GM21717 (cell line): Measurements from ENCODE around the gene HAP1.
"Not testable (repeated sequence)": the region's sequence is repeated elsewhere in the genome, so short reads cannot be mapped to it uniquely, and the experiment has no call there.

ENCODE experiments used
- ATAC-seq: cut with Tn5 transposase; IDR thresholded peaks from one replicate; pipeline ENCODE4 v1.9.1; 2021; ENCODE audit warnings: mild to moderate bottlenecking, moderate library complexity; ENCODE audit not compliant: unreplicated experiment

HAP1 gene, protein sequence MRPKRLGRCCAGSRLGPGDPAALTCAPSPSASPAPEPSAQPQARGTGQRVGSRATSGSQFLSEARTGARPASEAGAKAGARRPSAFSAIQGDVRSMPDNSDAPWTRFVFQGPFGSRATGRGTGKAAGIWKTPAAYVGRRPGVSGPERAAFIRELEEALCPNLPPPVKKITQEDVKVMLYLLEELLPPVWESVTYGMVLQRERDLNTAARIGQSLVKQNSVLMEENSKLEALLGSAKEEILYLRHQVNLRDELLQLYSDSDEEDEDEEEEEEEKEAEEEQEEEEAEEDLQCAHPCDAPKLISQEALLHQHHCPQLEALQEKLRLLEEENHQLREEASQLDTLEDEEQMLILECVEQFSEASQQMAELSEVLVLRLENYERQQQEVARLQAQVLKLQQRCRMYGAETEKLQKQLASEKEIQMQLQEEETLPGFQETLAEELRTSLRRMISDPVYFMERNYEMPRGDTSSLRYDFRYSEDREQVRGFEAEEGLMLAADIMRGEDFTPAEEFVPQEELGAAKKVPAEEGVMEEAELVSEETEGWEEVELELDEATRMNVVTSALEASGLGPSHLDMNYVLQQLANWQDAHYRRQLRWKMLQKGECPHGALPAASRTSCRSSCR

DNA sequence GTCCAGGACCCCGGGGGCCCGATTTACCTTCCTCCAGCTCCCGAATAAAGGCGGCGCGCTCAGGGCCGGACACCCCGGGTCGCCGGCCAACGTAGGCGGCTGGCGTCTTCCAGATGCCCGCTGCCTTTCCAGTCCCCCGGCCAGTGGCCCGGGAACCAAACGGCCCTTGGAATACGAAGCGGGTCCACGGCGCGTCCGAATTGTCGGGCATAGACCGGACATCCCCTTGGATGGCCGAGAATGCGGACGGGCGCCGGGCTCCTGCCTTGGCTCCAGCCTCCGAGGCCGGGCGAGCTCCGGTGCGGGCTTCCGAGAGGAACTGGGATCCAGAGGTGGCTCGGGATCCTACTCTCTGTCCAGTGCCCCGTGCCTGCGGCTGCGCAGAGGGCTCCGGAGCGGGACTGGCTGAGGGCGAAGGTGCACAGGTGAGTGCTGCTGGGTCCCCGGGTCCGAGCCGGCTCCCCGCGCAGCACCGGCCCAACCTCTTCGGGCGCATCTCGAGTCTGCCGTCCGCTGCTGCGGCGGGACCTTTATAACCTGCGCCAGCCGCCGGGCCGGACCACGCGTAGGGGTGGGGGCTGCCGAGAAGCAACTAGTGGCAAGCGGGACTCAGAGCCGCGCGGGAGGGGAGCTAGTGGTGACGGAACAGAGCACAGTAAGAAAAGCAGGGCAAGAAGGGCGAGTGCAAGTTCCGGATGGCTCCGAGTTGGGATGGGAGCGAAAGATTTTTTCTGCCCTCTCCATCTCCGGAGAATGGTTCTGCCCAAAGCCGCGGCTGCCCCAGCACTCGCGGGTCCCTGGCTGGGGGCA is at the start of gene HAP1:
HAP1 (minus strand) TSS at position 505 of the 810 bp plus-strand sequence; CDS start at position 496, 9 bp downstream.
- ATAC-seq: no peak

DNA sequence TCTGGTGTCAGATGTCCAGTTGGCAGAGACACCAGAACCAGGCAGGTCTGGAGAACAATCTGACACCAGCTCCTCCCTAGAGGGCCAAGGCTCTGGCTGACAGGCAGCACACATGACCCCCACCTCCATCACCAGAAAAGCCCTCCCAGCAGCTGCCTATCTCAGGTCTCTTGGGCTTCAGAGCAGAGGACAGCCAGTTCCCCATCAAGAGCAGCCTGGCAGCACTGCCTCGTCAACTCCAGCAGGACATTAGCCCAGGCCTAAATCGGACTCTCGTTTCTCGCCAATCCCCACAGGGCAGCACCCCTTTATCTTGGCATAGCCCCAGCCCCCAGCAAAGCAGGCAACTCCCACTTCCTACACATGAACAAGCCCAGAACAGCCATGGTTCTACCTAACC is 47.7 kb upstream of the HAP1 start:
- ATAC-seq: no peak

GRCh38 chr17:41781404-41782110 is 47.1 kb upstream of the HAP1 start:
- no peak for ATAC-seq

DNA sequence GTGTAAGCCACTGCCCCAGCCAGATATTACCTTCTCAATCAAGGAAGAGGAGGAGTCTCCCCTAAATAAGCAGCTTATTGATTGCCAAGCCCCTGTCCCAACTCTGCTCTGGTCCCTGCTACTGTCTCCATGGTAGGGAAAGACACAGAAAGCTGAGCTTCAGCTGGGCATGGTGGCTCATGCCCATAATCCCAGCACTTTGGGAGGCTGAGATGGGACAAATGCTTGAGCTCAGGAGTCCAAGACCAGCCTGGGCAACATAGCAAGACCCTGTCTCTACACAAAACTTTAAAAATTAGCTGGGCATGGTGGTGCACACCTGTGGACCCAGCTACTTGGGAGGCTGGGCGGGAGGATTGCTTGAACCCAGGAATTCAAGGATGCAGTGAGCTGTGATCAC is 45.5 kb upstream of the HAP1 start:
- ATAC-seq: no peak

DNA sequence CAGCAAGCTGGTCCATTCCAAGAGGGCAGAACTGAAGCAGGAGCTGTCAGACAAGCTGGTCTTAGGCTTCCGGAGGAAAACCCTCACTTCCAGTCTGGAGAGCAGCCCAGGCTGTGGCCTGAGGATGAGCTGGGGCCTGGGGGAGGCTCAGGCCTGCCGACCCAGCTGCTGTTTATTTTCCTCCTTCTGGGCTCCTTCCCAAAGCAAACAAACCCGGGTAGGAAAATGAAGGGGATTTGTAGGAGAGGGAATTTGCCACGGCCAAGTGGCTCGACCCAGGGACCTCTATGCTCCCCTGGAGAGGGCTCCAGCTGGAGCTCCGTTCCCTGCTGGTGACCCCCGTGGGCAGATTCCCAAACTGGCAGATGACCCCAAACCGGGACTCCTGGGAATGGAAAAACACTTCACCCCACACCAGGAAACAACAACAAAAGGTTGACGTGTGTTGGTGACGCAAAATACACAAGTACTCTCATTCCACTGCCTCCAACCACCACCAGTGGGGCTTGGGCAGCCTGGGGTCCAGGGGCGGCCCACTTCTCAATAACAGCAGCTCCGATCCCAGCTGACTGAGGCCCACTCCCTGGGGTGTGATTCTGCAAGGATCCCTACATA is 43.2 kb upstream of the HAP1 start:
- no peak for ATAC-seq

DNA sequence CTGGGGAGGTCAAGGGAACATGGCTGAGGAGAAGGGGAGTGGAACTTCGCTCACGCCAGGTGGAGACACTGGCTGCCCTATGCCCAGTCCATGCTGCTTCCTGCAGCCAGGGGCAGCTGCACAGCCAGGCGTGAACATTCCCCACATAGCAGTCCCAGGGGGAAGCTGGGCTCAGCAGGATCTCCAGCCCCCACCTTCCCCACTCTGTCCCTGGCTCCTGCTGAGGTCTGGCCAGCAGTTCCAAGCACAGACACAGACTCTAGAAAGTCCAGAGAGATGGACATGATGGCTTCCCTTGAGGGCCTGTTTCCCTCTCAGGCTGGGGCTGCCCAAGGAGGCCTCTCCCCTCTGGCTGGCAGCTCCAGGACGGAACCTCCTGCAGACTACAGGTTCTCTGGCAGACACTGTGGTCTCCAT is 42.7 kb upstream of the HAP1 start:
- ATAC-seq: no peak

- not testable (repeated sequence) for ATAC-seq
Measured at GRCh38 chr17:41776262-41776900, 41.9 kb upstream of the HAP1 start.

- no peak for ATAC-seq
Measured at GRCh38 chr17:41775394-41776226, 41.2 kb upstream of the HAP1 start.

- ATAC-seq: no peak
Measured at GRCh38 chr17:41773731-41774193, 39.3 kb upstream of the HAP1 start.

GRCh38 chr17:41773190-41773588 is 38.7 kb upstream of the HAP1 start:
- no peak for ATAC-seq

- ATAC-seq: no peak
Measured at GRCh38 chr17:41772586-41773189, 38.2 kb upstream of the HAP1 start.

DNA sequence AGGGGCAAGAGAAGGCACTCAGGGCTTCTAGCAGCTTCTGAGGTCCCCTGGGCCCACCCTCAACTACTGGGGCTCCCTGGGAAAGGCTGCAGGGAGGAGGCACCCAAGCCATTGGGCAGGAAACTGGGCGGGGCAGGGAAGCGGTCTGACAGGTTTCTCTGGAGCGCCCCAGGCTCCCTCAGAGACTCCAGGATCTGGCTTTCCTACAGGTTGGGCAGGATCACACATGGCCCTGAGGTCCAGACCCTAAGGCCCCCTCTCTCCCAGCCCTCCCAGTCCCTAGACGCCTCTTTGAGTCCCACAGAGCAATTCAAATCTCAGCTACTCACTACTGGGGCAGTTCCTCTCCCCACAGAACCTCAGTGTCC is 37.8 kb upstream of the HAP1 start:
- no peak for ATAC-seq

DNA sequence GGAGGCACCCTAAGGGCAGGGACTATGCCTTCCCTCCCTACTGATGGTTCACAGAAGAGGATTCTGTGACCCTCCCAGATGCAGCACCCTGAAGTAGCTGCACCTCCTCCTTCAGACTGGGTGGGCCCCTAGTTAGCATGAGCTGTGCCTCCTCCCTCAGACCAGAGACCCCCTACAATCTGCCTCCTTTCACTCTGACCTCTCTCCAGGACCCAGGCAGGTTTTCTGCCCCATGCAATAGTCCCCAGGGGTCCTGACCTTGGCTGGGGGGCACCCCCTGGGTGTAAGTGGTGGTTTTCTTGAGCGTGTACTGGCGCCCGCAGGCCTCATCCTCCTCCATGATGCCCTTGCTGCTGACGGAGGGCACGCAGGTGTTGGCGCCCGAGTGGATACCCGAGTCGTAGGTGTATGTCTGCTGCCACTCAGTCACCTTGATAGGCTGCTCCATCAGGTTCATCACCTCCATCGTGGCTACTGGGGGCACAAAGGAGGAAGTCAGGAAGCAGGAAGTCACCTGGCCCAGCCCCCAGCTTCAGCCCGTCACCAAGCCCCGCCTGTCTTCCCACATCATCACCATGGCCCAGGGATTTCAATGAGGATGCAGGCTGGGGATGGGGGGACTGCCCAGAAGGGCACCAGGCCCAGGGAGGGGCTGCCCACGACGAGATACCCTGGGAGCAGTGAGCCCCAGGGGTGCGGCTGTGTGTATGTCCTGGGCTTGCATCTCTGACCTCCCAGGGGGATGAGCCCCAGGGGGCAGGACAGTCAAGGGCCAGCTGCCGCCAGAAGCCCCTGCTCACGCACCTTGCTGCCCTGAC is 37.2 kb upstream of the HAP1 start:
- no peak for ATAC-seq

DNA sequence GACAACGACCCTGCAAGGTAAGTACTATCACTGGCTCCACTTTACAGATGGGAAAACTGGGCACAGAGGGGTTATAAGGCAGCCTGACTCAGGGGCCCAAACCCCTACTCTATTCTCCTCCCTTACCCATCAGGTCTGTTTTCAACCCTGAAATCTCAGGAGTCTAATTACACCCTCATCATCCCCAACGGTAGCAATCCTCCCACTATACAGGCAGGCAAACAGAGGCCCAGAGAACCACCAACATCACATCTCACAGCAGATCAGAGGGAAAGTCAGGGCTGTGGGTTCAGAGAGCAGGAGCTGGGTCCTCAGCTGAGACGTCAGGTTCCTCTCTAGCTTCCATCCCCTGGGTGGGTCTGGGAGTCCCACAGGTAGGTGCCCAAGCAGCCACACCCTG is 35.5 kb upstream of the HAP1 start:
- no peak for ATAC-seq

DNA sequence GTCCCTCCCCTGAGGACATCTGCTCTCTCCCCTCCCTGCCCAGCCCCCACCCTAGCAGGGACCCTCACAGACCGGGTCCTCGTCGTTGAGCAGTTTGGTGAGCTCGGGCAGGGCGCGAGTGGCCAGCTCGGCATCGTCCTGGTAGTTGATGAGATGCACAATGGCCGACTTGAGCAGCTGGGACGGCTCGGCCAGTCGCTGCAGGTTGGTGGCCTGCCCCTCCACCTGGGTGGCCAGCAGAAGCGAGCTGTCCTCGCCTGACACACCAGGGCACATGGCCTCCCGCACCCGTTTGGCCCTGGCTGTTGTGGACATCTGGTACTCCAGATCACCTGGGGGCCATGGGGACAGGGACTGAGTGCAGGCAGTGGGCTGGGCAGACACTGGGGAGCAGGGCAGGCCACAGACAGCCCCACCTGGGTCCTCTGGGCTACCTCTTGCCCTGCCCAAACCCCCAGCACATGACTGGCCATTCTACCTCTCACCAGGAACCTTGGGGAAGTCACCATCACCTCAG is 35.0 kb upstream of the HAP1 start:
- ATAC-seq: no peak

DNA sequence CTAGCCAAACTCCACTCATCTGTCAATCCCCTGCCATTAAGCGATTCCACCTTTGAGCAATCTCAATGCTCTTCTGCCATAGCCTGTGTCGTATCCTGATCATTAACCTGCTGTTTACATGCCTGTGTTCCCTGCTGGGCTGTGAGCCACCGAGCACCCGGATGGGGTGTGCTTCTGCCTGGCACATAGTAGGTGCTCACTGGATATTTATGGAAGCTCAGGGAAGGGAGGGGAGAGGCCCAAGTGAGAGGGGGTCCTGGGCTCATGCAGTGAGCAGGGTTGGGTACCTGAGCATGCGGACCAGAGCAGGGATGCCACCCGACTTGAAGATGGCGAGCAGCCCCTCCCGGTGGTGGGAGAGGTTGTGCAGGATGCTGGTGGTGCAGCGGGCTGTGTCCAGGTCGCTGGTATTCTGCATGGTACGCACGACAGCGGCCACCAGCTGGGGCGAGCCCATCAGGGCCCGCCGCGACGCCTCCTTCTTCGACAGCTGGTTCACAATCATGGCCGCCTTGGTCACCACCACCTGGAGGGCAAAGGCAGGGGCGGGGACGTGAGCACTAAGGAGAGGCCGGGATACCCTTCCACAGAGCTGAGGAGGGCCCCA is 34.3 kb upstream of the HAP1 start:
- ATAC-seq: no peak

- no peak for ATAC-seq
Measured at GRCh38 chr17:41767324-41768042, 33.0 kb upstream of the HAP1 start.
